ENCODE measurements around the gene ZFP57.

The ZFP57 gene

DNA sequence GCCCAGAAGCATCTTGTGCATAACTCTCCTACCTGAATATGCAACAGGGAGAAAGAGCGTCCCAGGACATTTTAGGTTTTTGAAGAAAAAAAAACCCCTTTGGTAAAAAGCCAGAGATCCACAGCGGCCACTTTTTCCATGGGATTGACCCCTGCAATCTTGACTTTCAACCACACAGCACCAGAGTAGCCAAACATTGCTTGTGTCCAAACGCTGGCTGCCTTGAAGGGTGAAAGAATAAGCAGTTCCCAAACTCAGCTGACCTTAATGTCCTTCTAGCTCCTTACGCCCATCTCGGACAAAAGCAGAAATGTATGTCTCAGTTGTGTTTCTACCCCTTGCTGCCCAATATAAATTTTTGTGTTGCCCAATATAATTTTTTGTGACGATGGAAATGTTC is 25.3 kb downstream of the ZFP57 start:
- DNase-seq: no peak

- DNase-seq: peak in 1 of 2 donors; percentile 48
These were observed 27.4 kb downstream of the ZFP57 start for GRCh38 chr6:29653452-29654038.

DNA sequence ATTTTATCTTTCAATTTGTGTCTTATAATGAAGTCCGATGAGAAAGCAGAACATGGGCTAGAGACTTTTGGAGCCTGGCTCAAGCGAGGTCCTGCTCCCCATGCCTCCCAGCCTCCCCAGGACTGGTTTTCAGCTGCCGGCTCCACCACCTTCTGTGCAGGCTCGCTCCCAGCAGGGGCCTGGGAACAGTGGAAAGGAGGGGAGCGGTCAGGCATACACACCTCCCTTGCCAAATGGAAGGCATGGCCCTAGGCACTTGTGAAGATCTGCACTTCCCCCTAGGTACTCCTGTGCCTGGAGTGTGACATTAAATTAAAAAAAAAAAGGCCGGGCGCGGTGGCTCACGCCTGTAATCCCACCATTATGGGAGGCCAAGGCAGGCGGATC is 28.8 kb downstream of the ZFP57 start:
- DNase-seq: no peak

- no peak for DNase-seq
These were observed 29.3 kb downstream of the ZFP57 start for GRCh38 chr6:29651413-29652197.

- DNase-seq: peak; percentile 98 to 99
These were observed 31.0 kb downstream of the ZFP57 start for GRCh38 chr6:29649701-29650673.

GRCh38 chr6:29647927-29648642 is 32.9 kb downstream of the ZFP57 start:
- DNase-seq: no peak

DNA sequence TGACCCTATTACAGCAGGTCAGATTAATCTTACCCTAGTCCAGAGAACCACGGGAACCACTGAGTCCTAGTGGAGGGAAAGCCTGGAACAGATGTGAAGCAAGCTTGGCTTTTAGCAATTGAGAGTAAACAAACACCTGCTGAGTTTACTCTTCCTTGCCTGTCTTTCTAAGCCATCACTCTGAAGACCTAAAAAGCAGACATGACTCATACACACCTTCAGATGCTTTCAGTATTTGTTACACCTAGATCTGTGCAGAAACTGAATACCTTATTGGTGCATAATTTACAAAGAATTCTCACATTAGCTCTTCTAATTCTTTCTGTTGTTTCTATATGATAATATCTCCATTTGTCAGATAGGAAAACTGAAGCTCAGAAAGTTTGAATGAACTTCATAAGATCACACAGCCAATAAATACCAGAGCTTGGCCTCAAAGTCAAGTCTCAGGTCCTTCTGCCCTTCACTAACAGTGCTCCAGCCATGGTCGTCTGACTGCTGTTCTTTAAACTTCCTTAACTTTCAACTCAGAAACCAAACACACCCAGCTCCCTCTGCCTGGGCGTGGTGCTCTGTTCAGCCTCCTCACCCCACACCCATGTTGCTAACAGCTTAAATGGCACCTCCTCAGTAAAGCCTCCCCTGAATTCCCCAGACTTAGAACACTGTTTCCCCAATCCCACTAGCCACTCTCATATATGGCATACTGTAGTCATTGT is 39.4 kb downstream of the ZFP57 start:
- DNase-seq: peak in 1 of 2 donors; percentile 16

DNA sequence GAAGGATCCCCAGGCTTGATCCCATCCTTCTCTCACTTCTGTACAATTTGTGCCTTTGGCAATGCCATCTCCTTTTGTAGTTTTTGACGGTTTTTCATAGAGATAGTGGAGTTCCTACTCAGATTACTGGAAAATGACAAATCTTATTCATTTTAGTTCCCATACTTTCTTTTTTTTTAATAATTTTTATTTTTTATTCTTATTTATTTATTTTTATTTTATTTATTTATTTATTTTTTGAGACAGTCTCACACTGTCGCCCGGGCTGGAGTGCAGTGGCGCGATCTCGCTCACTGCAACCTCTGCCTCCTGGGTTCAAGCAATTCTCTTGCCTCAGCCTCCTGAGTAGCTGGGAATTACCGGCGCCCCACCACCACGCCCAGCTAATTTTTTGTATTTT is 43.7 kb downstream of the ZFP57 start:
- no peak for DNase-seq

GRCh38 chr6:29633534-29633905 is 47.4 kb downstream of the ZFP57 start:
- DNase-seq: no peak

DNA sequence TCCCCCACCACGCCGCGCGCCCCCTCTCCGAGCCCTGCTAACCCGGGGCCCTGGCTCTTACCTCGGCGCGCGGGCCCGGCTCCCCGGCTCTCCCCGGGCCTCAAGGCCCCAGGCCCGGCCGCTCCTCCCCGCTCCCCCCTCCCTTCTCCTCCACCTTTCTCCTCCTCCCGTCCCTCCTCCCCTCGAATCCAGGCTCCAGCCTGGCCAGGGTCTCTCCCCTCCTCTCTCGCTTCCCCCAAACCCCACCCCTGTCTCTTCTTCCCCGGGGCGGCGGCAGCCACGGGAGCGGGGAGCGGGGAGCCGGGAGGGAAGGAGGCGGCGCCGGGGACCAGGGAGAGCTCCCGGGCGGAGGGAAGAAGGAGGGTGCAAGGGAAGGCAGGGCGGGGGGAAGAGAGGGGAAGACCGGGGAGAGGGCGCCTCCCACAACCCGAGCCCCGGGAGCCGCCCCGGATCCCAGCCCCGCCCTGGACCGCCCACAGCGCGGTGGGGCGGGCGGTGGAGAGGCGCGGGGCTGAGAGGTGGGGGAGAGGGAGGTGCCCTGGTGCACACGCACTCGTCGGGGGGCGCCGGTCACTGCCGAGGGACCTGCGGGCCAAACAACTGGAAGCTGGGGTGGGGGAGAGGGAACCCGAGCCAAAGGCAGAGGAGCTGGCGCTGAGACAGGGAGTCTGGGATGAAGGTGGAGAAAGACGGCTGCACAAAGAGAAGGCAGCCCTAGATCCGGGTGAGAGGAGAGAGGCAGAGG is 48.0 kb downstream of the ZFP57 start, which contains the start of gene GABBR1:
GABBR1 (minus strand) TSS at position 395 of the 745 bp plus-strand sequence. CDS start 798 bp downstream, outside the sequence.
- DNase-seq: peak; percentile 73 to 80

DNA sequence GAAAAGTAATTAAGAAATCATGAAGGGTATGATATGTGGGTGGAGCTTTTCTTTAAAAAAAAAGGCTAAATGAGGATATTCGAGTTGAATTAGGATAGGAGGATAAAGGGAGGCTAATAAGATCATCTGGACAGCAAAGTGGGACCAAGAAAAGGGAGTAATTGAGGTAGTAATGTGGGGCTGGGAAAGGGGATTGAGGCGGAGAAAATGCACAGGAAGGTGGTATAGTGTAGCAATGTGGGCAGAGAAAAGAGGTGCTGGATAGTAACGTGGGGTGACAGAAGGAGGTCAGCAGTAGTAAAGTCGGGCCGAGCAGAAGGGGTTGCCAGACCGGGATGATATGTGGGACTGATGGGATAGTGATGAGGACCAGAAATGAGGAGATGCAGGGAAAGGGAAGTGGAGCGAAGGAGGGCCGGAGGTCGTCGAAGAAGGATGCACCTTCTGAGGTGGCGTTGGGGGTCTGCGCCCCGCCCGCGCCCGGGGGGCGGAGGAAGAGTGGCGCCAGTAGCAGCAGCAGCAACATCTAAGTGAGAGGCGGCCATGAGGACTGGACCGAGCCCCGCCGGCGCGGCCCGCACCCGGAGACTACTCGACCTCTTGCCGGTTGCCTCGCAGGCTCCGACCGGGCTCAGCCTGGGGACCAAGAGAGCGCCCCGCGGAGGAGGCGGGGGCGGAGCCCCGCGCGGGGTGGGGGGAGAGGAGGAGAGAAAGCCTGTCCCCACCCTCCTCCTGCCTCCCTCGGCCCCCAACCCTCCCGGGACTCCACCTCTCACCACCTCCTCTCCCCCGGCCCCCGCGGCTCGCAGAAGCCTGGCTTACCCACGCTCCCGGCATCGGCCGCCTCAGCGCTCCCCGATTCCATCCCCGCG is 48.9 kb downstream of the ZFP57 start:
- DNase-seq: peak; percentile 49 to 61

DNA sequence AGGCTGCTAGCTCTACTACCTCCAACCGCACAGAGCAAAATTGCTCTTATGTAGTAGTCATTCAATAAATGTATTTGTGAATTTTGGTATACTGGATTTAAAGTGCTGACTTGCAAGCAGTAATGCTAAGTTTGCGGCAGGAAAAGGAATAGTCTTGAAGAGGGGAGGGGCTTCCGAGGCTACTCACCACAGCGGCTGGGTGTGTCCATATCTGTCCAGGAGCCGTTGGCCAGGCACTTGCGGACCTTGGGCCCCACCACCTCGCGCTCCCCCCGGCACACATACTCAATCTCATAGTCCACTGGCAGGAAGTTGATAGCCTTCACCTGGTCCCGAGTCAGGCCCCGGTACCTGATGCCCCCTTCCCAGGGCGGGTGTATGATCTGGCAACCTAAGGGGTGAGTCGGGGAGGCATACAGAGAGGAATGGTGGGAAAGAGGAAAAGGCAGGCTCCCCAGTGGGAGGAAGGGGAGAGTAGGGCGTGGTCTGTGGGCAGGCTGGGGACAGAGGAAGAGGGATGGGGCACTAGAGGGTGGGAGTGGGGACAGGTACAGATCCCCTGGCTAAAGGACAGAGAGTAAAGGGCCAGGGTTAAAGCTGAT is 49.6 kb downstream of the ZFP57 start:
- DNase-seq: no peak

DNA sequence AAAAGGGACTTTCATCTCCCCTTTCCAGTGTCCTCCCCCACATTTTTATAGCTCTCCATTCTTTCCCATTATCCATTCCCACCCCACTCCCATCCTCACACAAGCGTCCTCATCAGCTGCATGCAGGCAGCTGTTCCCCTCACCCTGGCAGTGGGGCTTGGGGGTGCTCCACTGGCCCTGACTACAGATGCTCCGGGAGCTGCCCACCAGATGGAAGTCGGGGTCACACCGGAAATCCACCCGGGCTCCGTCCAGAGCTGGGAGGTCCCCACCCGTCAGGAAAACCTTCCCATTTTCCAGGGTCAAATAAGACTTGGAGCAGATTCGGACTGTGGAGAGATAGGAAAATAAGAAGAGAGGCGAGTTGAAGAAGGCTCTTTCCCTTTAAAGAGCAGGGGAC is 50.6 kb downstream of the ZFP57 start:
- DNase-seq: no peak

DNA sequence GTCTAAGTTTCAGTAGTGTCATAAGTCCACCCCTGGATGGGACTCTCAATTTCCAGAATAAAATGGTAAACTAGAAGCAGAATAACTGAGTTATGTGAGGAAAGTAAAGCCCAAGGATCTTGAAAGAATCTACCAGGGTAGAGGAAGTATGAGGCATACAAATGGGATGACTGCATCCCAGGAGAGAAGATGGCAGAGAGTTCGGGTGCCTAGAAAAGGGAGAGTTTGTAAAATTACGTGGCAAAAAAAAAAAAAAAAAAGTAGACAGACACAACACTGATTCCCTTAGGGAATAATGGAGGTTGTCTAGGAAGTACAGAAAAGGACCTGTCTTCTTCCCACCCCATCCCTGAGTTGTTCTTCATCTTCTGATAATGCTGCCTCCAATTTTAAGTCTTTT is 51.4 kb downstream of the ZFP57 start:
- DNase-seq: no peak

- peak; percentile 69 for DNase-seq
These were observed 52.3 kb downstream of the ZFP57 start for GRCh38 chr6:29628419-29629281.

- peak; percentile 58 to 61 for DNase-seq
These were observed 53.1 kb downstream of the ZFP57 start for GRCh38 chr6:29627755-29628418.

GRCh38 chr6:29626948-29627754 is 53.8 kb downstream of the ZFP57 start:
- no peak for DNase-seq

All from stimulated activated CD4-positive, alpha-beta T cell treated with anti-CD3 and anti-CD28 coated beads, Interleukin-2, amount 100 ng/mL, for 24 hours (primary cell).